DOHH2 (cell line): Measurements from ENCODE around the gene MAGIX.
"Not testable (repeated sequence)": the region's sequence is repeated elsewhere in the genome, so short reads cannot be mapped to it uniquely, and the experiment has no call there.

Experiments used
- CTCF ChIP-seq: fragments of 200-600 bp; sonication (generic); IDR thresholded peaks from one replicate; pipeline ENCODE4 v1.5.1; 2014; ENCODE audit warnings: antibody characterized with exemption, mild to moderate bottlenecking, low read depth, low read length; ENCODE audit not compliant: poor library complexity, severe bottlenecking
- EZH2phosphoT487 ChIP-seq: fragments of 200-600 bp; sonication (generic); IDR thresholded peaks from 2 replicates; pipeline ENCODE4 v1.6.1; 2017; ENCODE audit warnings: borderline replicate concordance, mild to moderate bottlenecking, antibody characterized with exemption, low read length, moderate library complexity, mixed read lengths

- TF ChIP-seq CTCF, EZH2phosphoT487: not testable (repeated sequence)
These were observed 11.0 kb downstream of the MAGIX start for GRCh38 chrX:49173544-49173943.
